BLaER1 treated with 17β-estradiol and CSF1 and Interleukin-3, amounts not matched to agents 10 nM and 100 nM (cell line): ENCODE data around the gene LRRN4.
A peak's percentile ranks its signal among the peaks of the same experiment; 100 is the strongest.

Experiments
- H3K27ac ChIP-seq, 11 experiments: shearing (Covaris generic); formaldehyde crosslinking; 2 replicates each; pipeline ENCODE4 v1.8.1; 2022
- H3K27me3 ChIP-seq, 11 experiments: shearing (Covaris generic); formaldehyde crosslinking; 2 replicates each; pipeline ENCODE4 v1.8.1; 2022
- H3K36me3 ChIP-seq, 11 experiments: shearing (Covaris generic); formaldehyde crosslinking; 2 replicates each; pipeline ENCODE4 v1.8.1; 2022
- H3K4me1 ChIP-seq, 10 experiments: shearing (Covaris generic); formaldehyde crosslinking; 2 replicates each; pipeline ENCODE4 v1.8.1; 2022
- H3K4me2 ChIP-seq, 11 experiments: shearing (Covaris generic); formaldehyde crosslinking; 2 replicates each; pipeline ENCODE4 v1.8.1; 2022
- H3K4me3 ChIP-seq, 10 experiments: shearing (Covaris generic); formaldehyde crosslinking; 2 replicates each; pipeline ENCODE4 v1.8.1; 2022
- H3K9ac ChIP-seq, 11 experiments: shearing (Covaris generic); formaldehyde crosslinking; 2 replicates each; pipeline ENCODE4 v1.8.1; 2022
- H3K9me3 ChIP-seq, 11 experiments: shearing (Covaris generic); formaldehyde crosslinking; replicated peaks in 1 of 11; 2 replicates each; pipeline ENCODE4 v1.8.1; 2022
- H4K20me1 ChIP-seq, 11 experiments: shearing (Covaris generic); formaldehyde crosslinking; 2 replicates each; pipeline ENCODE4 v1.8.1; 2022
- Cebpa-rat ChIP-seq, 11 experiments: shearing (Covaris generic); IDR thresholded peaks; 2 replicates each; pipeline ENCODE4 v1.8.1; 2022

Gene LRRN4

GRCh38 chr20:6086868-6087267 is 33.0 kb upstream of the LRRN4 start:
- H3K9ac ChIP-seq: no peak overlapping the region
- H3K36me3 ChIP-seq: peaks cover 9 to 75% (median 55%) of the 10 kb centered on the region in 11 experiments; a peak in 21 of 22 replicates

DNA sequence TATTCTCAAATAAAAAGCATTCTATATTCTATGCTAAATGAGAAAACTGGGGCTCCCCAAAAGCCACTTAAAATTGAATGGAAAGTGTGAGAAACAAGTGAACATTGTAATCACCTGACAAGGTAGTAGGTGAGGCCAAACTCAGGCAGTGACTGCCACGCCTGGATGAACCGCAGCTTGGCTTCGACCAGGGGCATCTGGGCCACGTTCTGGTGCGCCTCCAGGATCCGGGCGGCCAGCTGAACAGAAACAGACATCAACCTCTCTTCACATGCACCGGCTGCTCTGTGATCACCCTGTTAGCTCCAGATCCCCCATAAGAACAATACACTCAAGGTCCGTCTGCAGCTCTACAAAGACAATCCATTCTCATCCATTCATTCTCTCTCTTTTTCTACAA is 30.1 kb upstream of the LRRN4 start:
- Histone ChIP-seq H3K27me3 (no peaks in the 10 kb centered on the region), H3K9me3 (peaks cover 8 to 13% (median 9%) of the 10 kb centered on the region in 11 experiments; a peak in 15 of 22 replicates), H3K9ac (no peak overlapping the region), H3K4me3 (no peak overlapping the region), H4K20me1 (no peaks in the 10 kb centered on the region; a peak in 1 of 22 replicates), H3K4me1 (no peaks in the 10 kb centered on the region), H3K36me3 (peaks cover 9 to 89% (median 56%) of the 10 kb centered on the region in 11 experiments; a peak in 21 of 22 replicates), H3K27ac (no peak overlapping the region), H3K4me2 (no peak overlapping the region)
- no peak for TF ChIP-seq Cebpa-rat (IDR thresholded peaks at IDR 0.05)

More at GRCh38 chr20:6086868-6087267, 33.0 kb upstream of the LRRN4 start:
- 0 out of 20 replicates have a peak, but pooled peaks cover 0 to 3% (median 0%) of the 10 kb centered on the region in 10 experiments for H3K4me1 ChIP-seq
- H3K27me3 ChIP-seq: no peaks in the 10 kb centered on the region
- no peak overlapping the region for H3K4me3 ChIP-seq
- H3K27ac ChIP-seq: no peak overlapping the region
- H4K20me1 ChIP-seq: no peaks in the 10 kb centered on the region; a peak in 1 of 22 replicates
- no peak overlapping the region for H3K4me2 ChIP-seq
- no peak for TF ChIP-seq Cebpa-rat (IDR thresholded peaks at IDR 0.05)
- H3K9me3 ChIP-seq: peaks cover 8 to 13% (median 9%) of the 10 kb centered on the region in 11 experiments; a peak in 15 of 22 replicates

- Histone ChIP-seq H3K4me2 (no peak overlapping the region), H3K27ac (no peak overlapping the region), H4K20me1 (no peaks in the 10 kb centered on the region; a peak in 1 of 22 replicates), H3K4me1 (no peaks in the 10 kb centered on the region), H3K4me3 (no peak overlapping the region), H3K9ac (no peak overlapping the region), H3K36me3 (peaks cover 0 to 85% (median 42%) of the 10 kb centered on the region in 11 experiments; a peak in 20 of 22 replicates), H3K27me3 (no peaks in the 10 kb centered on the region), H3K9me3 (peaks cover 0 to 3% (median 0%) of the 10 kb centered on the region in 11 experiments; a peak in 6 of 22 replicates)
- TF ChIP-seq Cebpa-rat (IDR thresholded peaks at IDR 0.05): no peak
Observed at GRCh38 chr20:6081236-6081635, 27.4 kb upstream of the LRRN4 start.

GRCh38 chr20:6079016-6079415 is 25.2 kb upstream of the LRRN4 start:
- Histone ChIP-seq H3K27me3 (no peaks in the 10 kb centered on the region), H3K9ac (no peak overlapping the region), H3K9me3 (no peaks in the 10 kb centered on the region), H4K20me1 (no peaks in the 10 kb centered on the region; a peak in 1 of 22 replicates), H3K4me3 (no peak overlapping the region), H3K4me1 (0 out of 20 replicates have a peak, but pooled peaks cover 0 to 6% (median 0%) of the 10 kb centered on the region in 10 experiments), H3K36me3 (peaks cover 0 to 85% (median 33%) of the 10 kb centered on the region in 11 experiments; a peak in 15 of 22 replicates), H3K27ac (no peak overlapping the region), H3K4me2 (no peak overlapping the region)
- TF ChIP-seq Cebpa-rat (IDR thresholded peaks at IDR 0.05): no peak

DNA sequence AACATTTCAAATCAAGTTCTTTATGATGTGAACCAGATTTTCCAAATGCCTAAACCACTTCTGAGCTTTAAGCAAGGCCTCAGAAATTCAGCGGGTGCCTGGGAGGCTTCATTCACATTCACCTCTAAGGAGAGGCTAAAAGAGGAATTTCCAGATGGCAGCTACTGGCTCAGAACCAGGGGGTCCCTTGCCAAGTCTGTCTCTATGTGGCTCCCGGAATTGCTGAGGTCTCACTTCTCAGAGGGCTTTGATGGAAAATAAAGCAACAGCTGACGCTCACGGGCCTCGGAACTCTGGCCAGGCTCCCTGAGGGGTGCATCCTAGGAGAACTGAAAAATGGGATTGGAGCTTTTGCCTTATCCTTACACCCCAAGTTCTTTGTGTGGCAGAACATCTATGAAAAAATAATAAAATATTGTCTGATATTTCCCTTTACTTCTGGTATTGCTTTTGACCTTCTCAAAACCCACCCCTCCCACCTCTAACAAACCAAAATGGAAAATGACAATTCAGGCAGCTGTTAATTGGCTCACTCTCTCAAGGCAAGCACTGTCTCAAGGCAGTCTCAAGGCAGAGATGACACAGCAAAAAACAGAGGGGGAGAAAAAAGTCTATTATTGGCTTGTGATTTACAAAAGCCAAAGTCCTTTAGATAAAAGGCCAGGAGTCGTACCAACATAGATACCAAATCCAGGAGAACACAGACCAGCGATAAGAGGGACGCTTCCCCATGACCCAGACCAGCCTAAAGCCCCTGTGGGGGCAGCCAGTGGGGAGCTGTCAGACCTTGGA is 21.8 kb upstream of the LRRN4 start:
- no peaks in the 10 kb centered on the region for H4K20me1 ChIP-seq
- no peak overlapping the region for H3K4me2 ChIP-seq
- peaks cover 0 to 80% (median 30%) of the 10 kb centered on the region in 11 experiments; a peak in 15 of 22 replicates for H3K36me3 ChIP-seq
- H3K9me3 ChIP-seq: no peaks in the 10 kb centered on the region
- 0 out of 20 replicates have a peak, but pooled peaks cover 0 to 6% (median 0%) of the 10 kb centered on the region in 10 experiments for H3K4me1 ChIP-seq
- H3K9ac ChIP-seq: no peak overlapping the region
- TF ChIP-seq Cebpa-rat (IDR thresholded peaks at IDR 0.05): no peak
- no peak overlapping the region for H3K4me3 ChIP-seq
- peak overlapping the region in 3 of 11 experiments; percentile 0 to 27 (median 8); a peak in 2 of 22 replicates for H3K27ac ChIP-seq
- no peaks in the 10 kb centered on the region for H3K27me3 ChIP-seq

- Histone ChIP-seq H4K20me1 (no peaks in the 10 kb centered on the region), H3K9ac (no peak overlapping the region)
- TF ChIP-seq Cebpa-rat (IDR thresholded peaks at IDR 0.05): no peak
Observed at GRCh38 chr20:6074784-6075183, 20.9 kb upstream of the LRRN4 start.

GRCh38 chr20:6074145-6074561 is 20.3 kb upstream of the LRRN4 start:
- no peak for TF ChIP-seq Cebpa-rat (IDR thresholded peaks at IDR 0.05)
- H3K9me3 ChIP-seq: no peaks in the 10 kb centered on the region
- no peak overlapping the region for H3K27ac ChIP-seq
- no peaks in the 10 kb centered on the region for H3K27me3 ChIP-seq
- no peaks in the 10 kb centered on the region for H4K20me1 ChIP-seq
- H3K4me1 ChIP-seq: 0 out of 20 replicates have a peak, but pooled peaks cover 0 to 6% (median 0%) of the 10 kb centered on the region in 10 experiments
- peaks cover 0 to 75% (median 28%) of the 10 kb centered on the region in 11 experiments; a peak in 14 of 22 replicates for H3K36me3 ChIP-seq
- H3K4me2 ChIP-seq: no peak overlapping the region
- no peak overlapping the region for H3K9ac ChIP-seq
- H3K4me3 ChIP-seq: no peak overlapping the region

More at GRCh38 chr20:6074784-6075183, 20.9 kb upstream of the LRRN4 start:
- Histone ChIP-seq H3K9me3 (no peaks in the 10 kb centered on the region), H3K4me2 (no peak overlapping the region), H3K4me3 (no peak overlapping the region), H3K4me1 (0 out of 20 replicates have a peak, but pooled peaks cover 0 to 6% (median 0%) of the 10 kb centered on the region in 10 experiments), H3K27me3 (no peaks in the 10 kb centered on the region), H3K36me3 (peaks cover 0 to 78% (median 30%) of the 10 kb centered on the region in 11 experiments; a peak in 14 of 22 replicates), H3K27ac (no peak overlapping the region)

DNA sequence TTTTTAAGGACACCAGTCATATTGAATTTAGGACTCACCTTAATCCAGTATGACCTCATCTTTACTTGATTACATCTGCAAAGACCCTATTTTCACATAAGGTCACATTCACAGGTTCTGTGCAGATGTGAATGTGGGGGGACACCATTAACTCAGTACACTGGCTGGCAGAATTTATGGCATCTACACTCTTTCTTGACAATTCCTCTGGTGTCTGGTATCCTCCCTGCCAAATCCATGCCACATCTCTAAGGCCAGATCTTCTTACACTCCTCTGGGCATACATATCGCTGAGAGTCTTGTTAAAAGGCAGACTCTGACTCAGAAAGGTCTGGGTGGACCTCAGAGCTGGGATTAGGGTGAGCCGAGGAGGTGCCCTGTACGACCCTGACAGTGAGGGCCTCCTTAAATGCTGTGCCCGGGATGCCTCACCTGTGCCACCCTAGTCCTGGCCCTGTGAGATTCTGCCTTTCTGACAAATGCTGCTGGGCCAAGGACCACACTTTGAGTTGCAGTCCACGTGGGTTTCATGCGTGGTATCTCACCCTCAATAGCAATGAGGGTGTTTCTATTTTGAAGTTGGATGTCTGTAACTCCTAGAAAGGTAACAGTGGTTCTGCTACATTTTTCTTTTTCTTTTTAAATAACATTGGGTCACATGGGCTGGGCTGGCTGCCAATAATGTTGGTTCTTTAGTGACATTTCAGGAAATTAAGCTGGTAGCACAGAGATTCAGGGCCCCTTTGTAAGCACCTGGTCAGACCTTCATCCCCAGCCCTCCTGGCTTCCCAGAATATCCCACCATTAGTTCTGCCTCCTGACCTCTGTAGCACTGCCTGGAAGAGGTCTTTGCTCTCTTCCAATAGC is 17.2 kb upstream of the LRRN4 start:
- Histone ChIP-seq H3K9me3 (no peaks in the 10 kb centered on the region), H3K4me1 (0 out of 20 replicates have a peak, but pooled peaks cover 0 to 6% (median 0%) of the 10 kb centered on the region in 10 experiments), H3K9ac (no peak overlapping the region), H3K27me3 (no peaks in the 10 kb centered on the region), H4K20me1 (no peaks in the 10 kb centered on the region), H3K4me2 (no peak overlapping the region), H3K4me3 (no peak overlapping the region), H3K27ac (no peak overlapping the region), H3K36me3 (peaks cover 0 to 49% (median 15%) of the 10 kb centered on the region in 11 experiments; a peak in 13 of 22 replicates)
- no peak for TF ChIP-seq Cebpa-rat (IDR thresholded peaks at IDR 0.05)
